ENCODE results near the gene KCTD16. TPM values are rescaled to one million over a fixed set of nuclear protein-coding genes. Genes with fewer than 3 reads are reported as not detected.

KCTD16 gene
- total RNA-seq, 1 experiment from 2014 or later: 0.29 TPM

- intact Hi-C loops (cut with micrococcal nuclease; ENCODE audit: unreplicated experiment): no loop called here
- DNase-seq: no peak
- H3K4me3 Mint-ChIP-seq (ENCODE audit: unreplicated experiment): no peak overlapping the region
- no peak overlapping the region for H3K27ac Mint-ChIP-seq (ENCODE audit: unreplicated experiment)
- no peaks in the 10 kb centered on the region for H3K27me3 Mint-ChIP-seq (ENCODE audit: insufficient read depth, unreplicated experiment)
- ChIA-PET POLR2A (no interaction called here), CTCF (no interaction called here)
- H3K27me3 ChIP-seq (replicated peaks; ENCODE audit: control insufficient read depth, insufficient read depth, low read length): no peaks in the 10 kb centered on the region
- no TSS peak for BruUV-seq (replicated peaks)
- no peak overlapping the region for H3K4me3 ChIP-seq (ENCODE audit: low read depth, low read length)
- no peaks in the 10 kb centered on the region for H3K9me3 Mint-ChIP-seq (ENCODE audit: unreplicated experiment)
- H3K9me3 ChIP-seq: no peaks in the 10 kb centered on the region
- H3K36me3 Mint-ChIP-seq (ENCODE audit: insufficient read depth, unreplicated experiment): no peaks in the 10 kb centered on the region
- H3K4me1 Mint-ChIP-seq (ENCODE audit: low read depth, unreplicated experiment): no peaks in the 10 kb centered on the region
- no peak for TF ChIP-seq CTCF (IDR thresholded peaks at IDR 0.05; ENCODE audit: insufficient read depth in 1 of 2, low read depth in 1 of 2, low read length in 1 of 2, severe bottlenecking in 1 of 2, unreplicated experiment in 1 of 2)
- H3K4me1 ChIP-seq: no peaks in the 10 kb centered on the region
- H3K36me3 ChIP-seq (ENCODE audit: control insufficient read depth, insufficient read depth, low read length): no peaks in the 10 kb centered on the region
Measured at GRCh38 chr5:144403058-144403457, 232.4 kb downstream of the KCTD16 start.

GRCh38 chr5:144403817-144404420 is 233.2 kb downstream of the KCTD16 start:
- Histone ChIP-seq H3K9me3 (no peaks in the 10 kb centered on the region), H3K4me3 (ENCODE audit: low read depth, low read length) (no peak overlapping the region), H3K36me3 (ENCODE audit: control insufficient read depth, insufficient read depth, low read length) (no peaks in the 10 kb centered on the region), H3K4me1 (no peaks in the 10 kb centered on the region), H3K27me3 (replicated peaks; ENCODE audit: control insufficient read depth, insufficient read depth, low read length) (no peaks in the 10 kb centered on the region)
- ChIA-PET CTCF (no interaction called here), POLR2A (interaction anchor here (0.6 kb wide), 1 partner anchor 492 kb away, joined by 3 read pairs; no protein-coding TSS in a partner anchor)
- H3K9me3 Mint-ChIP-seq (ENCODE audit: unreplicated experiment): no peaks in the 10 kb centered on the region
- H3K4me3 Mint-ChIP-seq (ENCODE audit: unreplicated experiment): no peak overlapping the region
- intact Hi-C loops (cut with micrococcal nuclease; ENCODE audit: unreplicated experiment): no loop called here
- H3K27ac Mint-ChIP-seq (ENCODE audit: unreplicated experiment): no peak overlapping the region
- no peaks in the 10 kb centered on the region for H3K27me3 Mint-ChIP-seq (ENCODE audit: insufficient read depth, unreplicated experiment)
- no peaks in the 10 kb centered on the region for H3K4me1 Mint-ChIP-seq (ENCODE audit: low read depth, unreplicated experiment)
- H3K36me3 Mint-ChIP-seq (ENCODE audit: insufficient read depth, unreplicated experiment): no peaks in the 10 kb centered on the region
- DNase-seq: no peak
- TF ChIP-seq CTCF (IDR thresholded peaks at IDR 0.05; ENCODE audit: insufficient read depth in 1 of 2, low read depth in 1 of 2, low read length in 1 of 2, severe bottlenecking in 1 of 2, unreplicated experiment in 1 of 2): peak in 1 of 2 experiments; percentile 28
- no TSS peak for BruUV-seq (replicated peaks)

- POLR2A ChIA-PET: no interaction called here
- Histone ChIP-seq H3K36me3 (ENCODE audit: control insufficient read depth, insufficient read depth, low read length) (no peaks in the 10 kb centered on the region), H3K9me3 (no peaks in the 10 kb centered on the region), H3K27me3 (replicated peaks; ENCODE audit: control insufficient read depth, insufficient read depth, low read length) (no peaks in the 10 kb centered on the region), H3K4me1 (no peaks in the 10 kb centered on the region), H3K4me3 (ENCODE audit: low read depth, low read length) (no peak overlapping the region)
- no peak for DNase-seq
- H3K27ac Mint-ChIP-seq (ENCODE audit: unreplicated experiment): no peak overlapping the region
- no TSS peak for BruUV-seq (replicated peaks)
- CTCF ChIA-PET: no interaction called here
- H3K27me3 Mint-ChIP-seq (ENCODE audit: insufficient read depth, unreplicated experiment): no peaks in the 10 kb centered on the region
- TF ChIP-seq CTCF (IDR thresholded peaks at IDR 0.05; ENCODE audit: insufficient read depth in 1 of 2, low read depth in 1 of 2, low read length in 1 of 2, severe bottlenecking in 1 of 2, unreplicated experiment in 1 of 2): no peak
- H3K4me1 Mint-ChIP-seq (ENCODE audit: low read depth, unreplicated experiment): no peaks in the 10 kb centered on the region
- no peaks in the 10 kb centered on the region for H3K9me3 Mint-ChIP-seq (ENCODE audit: unreplicated experiment)
- H3K4me3 Mint-ChIP-seq (ENCODE audit: unreplicated experiment): no peak overlapping the region
- intact Hi-C loops (cut with micrococcal nuclease; ENCODE audit: unreplicated experiment): no loop called here
- H3K36me3 Mint-ChIP-seq (ENCODE audit: insufficient read depth, unreplicated experiment): no peaks in the 10 kb centered on the region
Measured at GRCh38 chr5:144404672-144405071, 234.0 kb downstream of the KCTD16 start.
